ENCODE results near the gene SLC38A8.
A peak's percentile ranks its signal among the peaks of the same experiment; 100 is the strongest.

SLC38A8 gene

DNA sequence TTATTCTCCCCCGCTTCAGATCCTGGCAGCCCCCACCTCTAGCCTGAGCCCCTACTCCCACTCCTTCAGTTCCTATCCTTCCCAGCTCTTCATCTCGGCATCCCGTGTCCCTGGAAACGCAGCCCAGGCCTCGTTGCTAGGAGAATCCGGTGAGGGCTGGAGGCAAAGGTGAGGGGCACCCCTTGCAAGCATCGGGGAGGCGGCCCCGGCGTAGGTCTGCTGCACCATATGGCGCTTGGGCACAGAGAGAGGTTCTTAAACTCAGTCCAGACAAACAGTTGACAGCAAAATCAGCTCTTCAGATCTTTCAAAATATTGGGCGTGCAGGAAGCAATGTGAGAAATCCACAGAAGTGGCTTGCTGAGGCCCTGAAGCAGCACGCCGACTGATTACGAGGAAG, 15.0 kb downstream of the SLC38A8 start:
- no peak for DNase-seq

GRCh38 chr16:84026606-84027005, 16.0 kb downstream of the SLC38A8 start:
- DNase-seq = no peak

GRCh38 chr16:84024854-84025253, 17.7 kb downstream of the SLC38A8 start:
- DNase-seq = no peak

GRCh38 chr16:84022644-84023043, 20.0 kb downstream of the SLC38A8 start:
- DNase-seq = no peak

- no peak for DNase-seq
Observed at GRCh38 chr16:84021488-84021887, 21.1 kb downstream of the SLC38A8 start.

DNA sequence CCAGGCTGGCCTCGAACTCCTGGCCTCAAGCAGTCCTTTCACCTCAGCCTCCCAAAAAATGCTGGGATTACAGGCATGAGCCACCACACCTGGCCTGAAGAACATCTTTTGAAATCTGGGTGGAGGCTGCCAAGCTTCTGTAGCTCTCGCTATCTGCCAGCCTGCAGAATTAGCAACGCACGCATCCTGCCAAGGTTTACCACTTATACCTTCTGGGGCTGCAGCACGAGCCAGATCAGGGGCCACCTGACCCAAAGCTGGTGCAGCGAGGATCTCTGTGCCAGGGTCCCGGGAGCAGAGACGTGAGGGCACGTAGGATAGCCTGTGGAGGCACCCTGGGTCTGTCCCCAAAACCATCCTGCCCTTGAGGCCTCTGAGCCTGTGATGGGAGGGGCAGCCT, 22.2 kb downstream of the SLC38A8 start:
- DNase-seq = no peak

DNA sequence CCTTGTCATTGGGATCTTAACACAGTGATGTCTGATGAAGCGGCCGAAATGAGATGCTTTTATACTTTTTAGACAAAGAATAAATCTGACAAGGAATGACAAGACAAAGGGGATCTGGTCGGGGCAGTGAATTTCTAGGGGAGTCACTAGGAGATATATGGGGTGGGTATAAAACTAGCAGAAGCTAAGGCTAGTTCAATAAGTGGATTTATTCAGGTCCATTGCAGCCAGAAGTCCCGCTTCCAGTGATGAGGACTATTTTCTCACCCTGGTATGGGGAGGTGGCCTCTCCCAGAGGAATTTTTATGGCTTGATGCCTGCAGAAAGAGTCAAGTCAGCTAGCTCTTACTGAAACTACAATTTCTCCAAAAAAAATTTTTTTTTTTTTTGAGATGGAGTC, 23.9 kb downstream of the SLC38A8 start:
- no peak for DNase-seq

DNA sequence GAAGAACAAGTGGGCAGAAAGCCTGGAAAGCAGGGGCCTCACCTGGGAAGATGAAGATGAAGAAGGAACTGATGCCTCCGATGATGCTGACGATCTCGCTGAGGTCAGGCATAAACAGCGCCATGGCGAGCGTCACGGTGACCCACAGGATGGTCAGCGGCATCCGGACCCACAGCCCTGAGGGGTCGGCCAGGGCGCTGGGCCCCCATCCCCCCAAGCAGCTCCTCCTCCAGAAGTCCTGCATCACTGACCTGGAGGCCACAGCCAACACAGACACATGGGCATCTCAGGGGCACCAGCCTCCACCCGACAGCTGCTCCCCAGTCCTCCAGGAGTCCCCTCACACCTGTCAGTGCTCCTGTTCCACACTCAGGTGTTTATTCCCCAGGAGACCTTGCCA, 26.1 kb downstream of the SLC38A8 start:
- no peak for DNase-seq

DNA sequence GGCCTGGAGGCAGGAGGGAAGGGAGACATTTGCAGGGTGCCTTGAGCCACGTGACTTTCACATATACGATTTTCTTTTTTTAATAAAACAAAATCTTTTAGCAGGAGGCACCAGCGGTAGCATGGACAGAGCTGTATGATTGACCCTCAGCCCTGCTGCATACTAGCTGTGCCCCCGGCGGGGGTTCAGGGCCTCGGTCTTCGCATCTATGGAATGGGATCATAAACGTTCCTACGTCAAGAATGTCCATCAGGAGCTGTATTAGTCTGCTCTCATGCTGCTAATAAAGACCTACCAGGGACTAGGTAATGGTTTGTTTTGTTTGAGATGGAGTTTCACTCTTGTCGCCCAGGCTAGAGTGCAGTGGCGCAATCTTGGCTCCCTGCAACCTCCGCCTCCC, 27.2 kb downstream of the SLC38A8 start:
- no peak for DNase-seq

DNA sequence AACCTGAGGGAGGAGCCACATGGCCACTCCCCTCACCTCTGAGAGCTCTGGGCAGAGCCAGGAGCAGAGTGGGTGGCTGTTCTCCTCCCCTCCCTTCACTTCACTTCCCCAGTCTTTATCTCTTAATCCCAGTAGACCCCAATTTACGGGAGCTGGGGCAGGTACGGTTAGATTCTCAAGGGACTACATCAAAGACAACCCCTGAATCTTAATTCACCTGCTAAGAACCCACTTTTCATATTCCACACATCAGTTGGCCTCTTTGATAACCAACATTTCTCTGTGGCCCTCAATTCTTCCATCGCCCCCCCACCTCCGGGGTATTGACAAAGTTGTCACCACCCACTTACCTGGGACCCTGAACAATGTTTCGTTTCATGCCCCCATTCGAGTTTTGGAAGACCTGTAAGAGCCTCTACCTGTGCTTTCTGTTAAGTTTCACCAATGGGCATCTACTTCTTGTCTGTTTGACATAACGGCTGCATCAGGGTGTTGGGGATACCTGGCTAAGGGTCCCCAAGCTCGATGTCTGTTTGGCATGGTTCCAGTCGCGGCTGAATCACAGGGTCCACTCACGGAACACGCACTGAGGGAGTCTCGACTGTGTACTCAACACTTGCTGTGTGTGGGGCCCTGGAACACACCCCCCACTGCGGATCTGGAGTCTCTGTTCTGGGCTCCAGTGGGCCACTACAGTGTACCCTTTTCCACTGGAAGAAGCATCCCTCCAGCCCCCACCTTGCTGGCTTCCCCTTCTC, 27.8 kb downstream of the SLC38A8 start:
- DNase-seq = no peak

DNA sequence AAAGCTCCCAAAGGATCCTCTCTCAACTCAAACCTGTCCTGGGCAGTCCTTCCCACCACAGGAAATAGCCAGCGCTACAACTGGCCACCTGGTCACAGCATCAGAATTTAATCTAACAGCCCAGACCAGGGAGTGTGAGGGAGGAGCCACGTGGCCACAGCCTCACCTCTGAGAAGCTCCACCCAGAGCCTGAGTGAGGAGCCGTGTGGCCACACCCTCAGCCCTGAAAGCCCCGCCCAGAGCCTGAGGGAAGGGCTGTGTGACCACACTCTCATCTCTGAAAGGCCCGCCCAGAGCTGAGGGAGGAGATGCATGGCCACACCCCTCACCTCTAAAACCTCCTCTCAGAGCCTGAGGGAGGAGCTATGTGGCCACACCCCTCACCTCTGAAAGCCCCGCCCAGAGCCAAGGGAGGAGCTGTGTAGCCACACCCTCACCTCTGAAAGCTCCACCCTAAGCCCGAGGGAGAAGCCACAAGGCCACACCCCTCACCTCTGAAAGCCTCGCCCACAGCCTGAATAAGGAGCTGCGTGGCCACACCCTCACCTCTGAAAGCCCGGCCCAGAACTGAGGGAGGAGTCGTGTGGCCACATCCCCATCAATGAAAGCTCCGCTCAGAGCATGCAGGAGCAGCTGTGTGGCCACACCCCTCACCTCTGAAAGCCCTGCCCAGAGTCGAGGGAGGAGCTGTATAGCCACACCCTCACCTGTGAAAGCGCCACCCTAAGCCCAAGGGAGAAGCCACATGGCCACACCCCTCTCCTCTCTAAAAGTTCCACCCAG, 28.6 kb downstream of the SLC38A8 start:
- peak; percentile 9 for DNase-seq

- no peak for DNase-seq
Observed at GRCh38 chr16:84009282-84009681, 33.3 kb downstream of the SLC38A8 start.

GRCh38 chr16:84007965-84008364, 34.6 kb downstream of the SLC38A8 start:
- no peak for DNase-seq

DNA sequence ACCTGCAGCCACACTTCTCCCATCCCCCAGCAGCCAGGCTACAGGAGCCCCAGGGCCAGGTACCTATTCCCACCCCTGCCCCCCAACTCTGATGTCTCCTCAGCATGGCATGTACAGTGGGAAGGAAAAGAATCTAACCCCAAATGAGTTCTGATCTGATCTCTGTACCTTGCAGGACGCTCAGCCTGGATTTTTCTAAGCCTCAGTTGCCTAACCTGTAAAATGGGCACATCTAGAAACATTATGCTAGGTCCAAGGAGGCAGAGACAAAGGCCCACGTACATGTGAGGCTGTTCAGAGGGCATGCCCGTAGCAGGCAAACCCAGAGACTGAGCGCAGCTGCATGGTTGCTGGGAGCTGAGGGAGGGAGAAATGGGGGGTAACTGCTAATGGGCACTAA, 35.1 kb downstream of the SLC38A8 start:
- no peak for DNase-seq

DNA sequence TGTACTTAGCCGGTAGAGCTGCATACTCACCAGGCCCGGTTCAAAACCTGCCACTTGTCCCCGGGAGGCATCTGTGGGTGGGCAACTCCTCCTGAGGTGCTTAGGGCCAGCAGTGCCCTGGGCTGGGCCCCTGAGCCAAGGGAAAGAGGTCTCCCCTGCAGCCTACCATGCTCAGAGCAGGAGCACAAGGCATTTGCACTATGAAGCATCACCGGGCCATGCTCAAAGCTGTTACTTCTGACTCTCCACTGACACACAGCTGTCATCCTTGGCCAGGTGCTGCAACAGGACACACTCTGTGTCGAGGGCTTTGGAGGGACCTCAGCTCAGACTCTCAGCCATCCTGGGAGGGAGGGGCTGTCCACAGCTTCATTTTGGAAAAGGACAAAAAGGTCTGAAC, 37.2 kb downstream of the SLC38A8 start:
- DNase-seq = no peak

DNA sequence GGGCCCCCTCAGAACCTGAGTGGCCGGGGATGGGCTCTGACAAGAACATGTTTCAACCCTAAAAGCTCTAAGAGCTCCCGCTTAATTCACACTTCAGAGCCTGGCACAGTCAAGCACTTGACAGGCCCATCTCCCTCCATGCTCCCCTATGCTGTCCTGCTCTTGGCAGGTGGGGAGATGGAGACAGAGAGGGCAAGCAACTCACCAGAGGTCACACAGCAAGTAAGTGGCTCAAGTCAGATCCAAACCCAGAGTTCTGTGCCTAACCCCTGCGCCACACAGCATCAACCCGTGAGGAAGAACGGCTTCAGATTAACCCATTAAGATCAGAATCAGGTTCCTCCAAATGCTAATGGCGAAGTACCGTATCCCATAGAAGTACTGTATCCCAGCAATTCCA, 38.2 kb downstream of the SLC38A8 start:
- DNase-seq = no peak

DNA sequence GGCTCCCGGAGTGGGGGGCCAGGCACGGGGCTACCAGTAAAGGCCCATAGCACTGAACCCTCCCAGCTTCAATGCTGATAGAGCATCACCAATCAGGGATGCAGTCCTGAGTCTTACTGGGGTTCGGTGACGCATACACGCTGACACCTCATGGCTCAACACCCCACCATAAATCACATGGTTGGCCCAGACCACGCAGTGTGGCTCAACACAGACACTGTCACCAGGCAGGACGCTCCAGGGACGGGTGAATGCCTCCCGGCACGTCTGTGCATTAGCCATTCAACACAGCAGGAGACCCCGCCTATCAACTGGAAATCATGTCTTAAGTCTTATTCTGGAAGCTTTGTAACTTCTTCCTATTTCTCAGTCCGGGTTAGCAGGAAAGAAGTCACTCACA, 39.6 kb downstream of the SLC38A8 start:
- DNase-seq = no peak

- DNase-seq = no peak
Observed at GRCh38 chr16:84001726-84002125, 40.9 kb downstream of the SLC38A8 start.

DNA sequence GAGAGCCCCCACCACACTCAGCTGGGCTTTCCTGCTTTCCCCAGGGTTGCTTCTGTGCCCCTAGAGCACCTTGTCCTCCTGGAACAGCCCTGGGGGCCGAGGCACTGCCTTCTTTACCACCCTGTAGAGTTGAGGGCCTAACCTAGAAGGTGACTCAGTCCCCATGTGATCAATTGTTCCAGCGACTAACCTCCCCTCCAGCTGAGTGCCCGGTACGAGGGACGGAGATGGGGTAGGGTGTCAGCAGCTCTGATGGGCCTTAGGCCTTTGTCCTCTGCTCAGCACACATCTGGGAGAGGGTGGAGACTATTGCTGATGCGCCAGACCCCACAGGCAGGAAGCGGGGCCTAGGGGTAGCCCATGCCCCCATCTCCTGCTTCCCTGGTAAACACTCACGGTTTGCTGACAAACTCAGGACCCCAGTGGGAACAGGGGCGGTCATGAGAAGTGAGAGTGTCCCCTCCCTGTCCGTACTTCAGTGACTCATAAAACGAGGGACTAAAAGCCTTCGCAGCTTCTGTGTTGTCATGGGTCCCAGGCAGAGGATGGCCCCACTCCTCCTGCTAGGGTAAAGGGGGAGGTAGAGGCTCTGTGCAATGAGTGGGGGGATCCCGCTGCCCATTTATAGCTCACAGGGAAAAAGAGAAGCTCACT, 41.5 kb downstream of the SLC38A8 start:
- no peak for DNase-seq

- DNase-seq = no peak
Observed at GRCh38 chr16:83998091-83998490, 44.5 kb downstream of the SLC38A8 start.

GRCh38 chr16:83996481-83997252, 45.9 kb downstream of the SLC38A8 start:
- DNase-seq = no peak

GRCh38 chr16:83995754-83996153, 46.8 kb downstream of the SLC38A8 start:
- DNase-seq = no peak

GRCh38 chr16:83994703-83995102, 47.9 kb downstream of the SLC38A8 start:
- DNase-seq = no peak

Data from effector CD4-positive, alpha-beta T cell (primary cell).